OCI-LY3 (cell line): ENCODE data around the gene KRTAP5-6.

ENCODE experiments used
- H2AFZ ChIP-seq: fragments of 200-600, 300-600 bp; shearing (Covaris generic); 2 replicates; pipeline ENCODE4 v1.6.0; 2014; ENCODE audit warnings: antibody characterized with exemption, low read depth, low read length
- H3K27ac ChIP-seq: fragments of 200-600, 300-600 bp; sonication (generic); 2 replicates; pipeline ENCODE4 v1.5.1; 2014; ENCODE audit warnings: mild to moderate bottlenecking, low read length, moderate library complexity, mixed read lengths
- H3K27me3 ChIP-seq: fragments of 200-600, 300-600 bp; sonication (generic); 2 replicates; pipeline ENCODE4 v1.6.1; 2014; ENCODE audit warnings: low read depth, low read length, mixed read lengths
- H3K36me3 ChIP-seq: fragments of 200-600, 300-600 bp; sonication (generic); replicated peaks from 2 replicates; pipeline ENCODE3; 2014; ENCODE audit warnings: low read depth, low read length, mixed read lengths
- H3K4me1 ChIP-seq: fragments of 300-600, 200-600 bp; sonication (generic); 2 replicates; pipeline ENCODE4 v1.6.1; 2014; ENCODE audit warnings: low read length, mixed read lengths
- H3K4me2 ChIP-seq: fragments of 200-600, 300-600 bp; sonication (generic); 2 replicates; pipeline ENCODE4 v1.6.1; 2014; ENCODE audit warnings: low read length, mixed read lengths
- H3K4me3 ChIP-seq: fragments of 300-600, 200-600 bp; sonication (generic); 2 replicates; pipeline ENCODE4 v1.5.1; 2014; ENCODE audit warnings: antibody characterized with exemption, mild to moderate bottlenecking, low read length, moderate library complexity
- H3K79me2 ChIP-seq: fragments of 300-600, 200-600 bp; shearing (Covaris generic); 2 replicates; pipeline ENCODE4 v1.6.1; 2014; ENCODE audit warnings: mild to moderate bottlenecking, low read length, mixed read lengths
- H3K9ac ChIP-seq: fragments of 300-600, 200-600 bp; shearing (Covaris generic); 2 replicates; pipeline ENCODE4 v1.6.0; 2014; ENCODE audit warnings: mild to moderate bottlenecking, low read length, moderate library complexity
- H3K9me3 ChIP-seq: fragments of 200-600, 300-600 bp; shearing (Covaris generic); 2 replicates; pipeline ENCODE4 v1.6.1; 2014; ENCODE audit warnings: low read length, mixed read lengths; ENCODE audit not compliant: insufficient read depth
- H4K20me1 ChIP-seq: fragments of 200-600, 300-600 bp; sonication (generic); 2 replicates; pipeline ENCODE4 v1.6.1; 2016; ENCODE audit warnings: low read length, mixed read lengths; ENCODE audit not compliant: insufficient read depth
- CTCF ChIP-seq: fragments of 200-600, 300-600 bp; sonication (generic); IDR thresholded peaks from 2 replicates; pipeline ENCODE4 v1.5.1; 2014; ENCODE audit warnings: antibody characterized with exemption, low read length, low read depth
- EZH2phosphoT487 ChIP-seq: fragments of 200-600 bp; shearing (Covaris generic); IDR thresholded peaks from 2 replicates; pipeline ENCODE4 v1.6.1; 2018; ENCODE audit warnings: antibody characterized with exemption, mixed run types, low read depth

Gene KRTAP5-6

GRCh38 chr11:1655168-1656060 lies 41.6 kb upstream of the KRTAP5-6 start:
- Histone ChIP-seq H3K36me3 (no peaks in the 10 kb centered on the region), H3K27me3 (peaks cover 46% of the 10 kb centered on the region), H3K4me1 (no peaks in the 10 kb centered on the region)

GRCh38 chr11:1656061-1656441 lies 40.9 kb upstream of the KRTAP5-6 start:
- no peaks in the 10 kb centered on the region for H3K4me1 ChIP-seq
- H2AFZ ChIP-seq: no peak overlapping the region
- no peak overlapping the region for H3K4me2 ChIP-seq
- no peak overlapping the region for H3K9ac ChIP-seq
- TF ChIP-seq EZH2phosphoT487: no peak
- no peak for TF ChIP-seq CTCF
- no peaks in the 10 kb centered on the region for H3K79me2 ChIP-seq
- no peaks in the 10 kb centered on the region for H3K9me3 ChIP-seq
- H4K20me1 ChIP-seq: no peaks in the 10 kb centered on the region
- H3K27me3 ChIP-seq: peaks cover 43% of the 10 kb centered on the region
- H3K36me3 ChIP-seq: no peaks in the 10 kb centered on the region
- no peak overlapping the region for H3K27ac ChIP-seq
- no peak overlapping the region for H3K4me3 ChIP-seq

More at GRCh38 chr11:1655168-1656060, 41.6 kb upstream of the KRTAP5-6 start:
- no peaks in the 10 kb centered on the region for H3K9me3 ChIP-seq
- H2AFZ ChIP-seq: no peak overlapping the region
- no peak overlapping the region for H3K4me2 ChIP-seq
- TF ChIP-seq EZH2phosphoT487 (no peak), CTCF (no peak)
- no peak overlapping the region for H3K27ac ChIP-seq
- no peak overlapping the region for H3K4me3 ChIP-seq
- H3K9ac ChIP-seq: no peak overlapping the region
- no peaks in the 10 kb centered on the region for H4K20me1 ChIP-seq
- no peaks in the 10 kb centered on the region for H3K79me2 ChIP-seq

GRCh38 chr11:1656670-1657069 lies 40.3 kb upstream of the KRTAP5-6 start:
- Histone ChIP-seq H3K4me1 (no peaks in the 10 kb centered on the region), H3K4me3 (no peak overlapping the region), H4K20me1 (no peaks in the 10 kb centered on the region), H3K4me2 (no peak overlapping the region), H3K27me3 (peaks cover 36% of the 10 kb centered on the region), H3K9ac (no peak overlapping the region), H3K36me3 (no peaks in the 10 kb centered on the region), H3K27ac (no peak overlapping the region), H3K9me3 (no peaks in the 10 kb centered on the region), H2AFZ (no peak overlapping the region), H3K79me2 (no peaks in the 10 kb centered on the region)
- TF ChIP-seq CTCF (no peak), EZH2phosphoT487 (no peak)

- no peaks in the 10 kb centered on the region for H3K4me1 ChIP-seq
- TF ChIP-seq CTCF: no peak
- TF ChIP-seq EZH2phosphoT487: no peak
- H3K4me2 ChIP-seq: no peak overlapping the region
- H3K27me3 ChIP-seq: peaks cover 24% of the 10 kb centered on the region
- H3K79me2 ChIP-seq: no peaks in the 10 kb centered on the region
- no peak overlapping the region for H2AFZ ChIP-seq
- no peaks in the 10 kb centered on the region for H4K20me1 ChIP-seq
- no peak overlapping the region for H3K4me3 ChIP-seq
- no peak overlapping the region for H3K27ac ChIP-seq
- no peak overlapping the region for H3K9ac ChIP-seq
- H3K9me3 ChIP-seq: no peaks in the 10 kb centered on the region
- no peaks in the 10 kb centered on the region for H3K36me3 ChIP-seq
Measured at GRCh38 chr11:1659506-1659905, 37.5 kb upstream of the KRTAP5-6 start.
